ENCODE data around the gene PRKN. TPM values are rescaled to one million over a fixed set of nuclear protein-coding genes. Genes with fewer than 3 reads are reported as not detected.

The PRKN gene
- total RNA-seq, 6 experiments from 2014 or later = 0.32 TPM; not detected in 5

DNA sequence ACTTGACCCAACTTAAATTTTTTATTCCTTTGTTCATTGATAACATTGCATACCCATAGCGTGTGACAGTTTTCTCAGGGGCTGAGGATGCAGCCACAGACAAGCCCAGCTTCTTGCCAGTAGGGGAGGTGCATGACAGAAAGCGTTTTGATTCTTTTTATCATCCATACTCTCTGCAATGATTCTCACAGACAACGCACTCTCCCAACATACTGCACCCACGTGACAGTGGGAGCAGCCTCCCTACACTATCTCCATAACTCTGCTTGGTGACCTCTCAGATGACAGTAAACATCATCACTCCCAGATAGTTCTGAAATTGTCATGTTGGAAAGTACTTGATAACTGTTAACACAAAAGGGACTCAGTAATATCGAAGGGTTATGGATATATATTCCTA, 972.5 kb downstream of the PRKN start:
- H3K27me3 Mint-ChIP-seq (ENCODE audit: insufficient read depth) = no peaks in the 10 kb centered on the region
- TF ChIP-seq CTCF (IDR thresholded peaks at IDR 0.05) = no peak
- no peaks in the 10 kb centered on the region for H3K4me1 Mint-ChIP-seq (ENCODE audit: low read depth)
- no peaks in the 10 kb centered on the region for H3K36me3 Mint-ChIP-seq (ENCODE audit: low read depth)
- H3K27ac Mint-ChIP-seq = no peak overlapping the region
- no peak for DNase-seq
- H3K9me3 Mint-ChIP-seq = peaks cover 19% of the 10 kb centered on the region
- H3K4me3 Mint-ChIP-seq = no peak overlapping the region

GRCh38 chr6:161750686-161751085, 976.9 kb downstream of the PRKN start:
- H3K4me1 Mint-ChIP-seq (ENCODE audit: low read depth) = no peaks in the 10 kb centered on the region
- H3K27me3 Mint-ChIP-seq (ENCODE audit: insufficient read depth) = no peaks in the 10 kb centered on the region; the same call in 1 of the 2 replicates
- no peak for TF ChIP-seq CTCF (IDR thresholded peaks at IDR 0.05)
- peaks cover 14% of the 10 kb centered on the region for H3K9me3 Mint-ChIP-seq
- no peak overlapping the region for H3K4me3 Mint-ChIP-seq
- H3K27ac Mint-ChIP-seq = no peak overlapping the region
- no peak for DNase-seq
- H3K36me3 Mint-ChIP-seq (ENCODE audit: low read depth) = no peaks in the 10 kb centered on the region

DNA sequence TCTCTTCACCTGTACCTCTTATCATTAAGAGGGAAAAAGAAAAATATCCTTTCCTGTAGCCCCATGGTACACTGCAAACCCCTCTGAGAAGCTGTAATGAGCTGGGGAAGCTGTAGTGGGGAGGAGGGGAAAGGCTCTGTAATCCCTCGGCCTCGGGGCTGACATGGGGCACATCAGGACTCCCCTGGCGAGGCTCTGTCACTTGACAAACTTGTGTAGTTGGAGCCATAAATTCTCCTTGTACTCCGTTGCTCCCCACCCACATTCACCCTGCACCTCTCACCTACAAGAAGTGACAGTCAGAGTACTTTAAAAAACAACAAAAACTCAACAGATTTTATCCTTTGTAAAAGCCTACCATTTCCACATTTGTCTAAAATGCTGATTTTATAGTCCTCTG, 978.0 kb downstream of the PRKN start:
- Mint-ChIP-seq H3K27me3 (ENCODE audit: insufficient read depth) (peaks cover 2% of the 10 kb centered on the region; the same call in 1 of the 2 replicates), H3K36me3 (ENCODE audit: low read depth) (no peaks in the 10 kb centered on the region), H3K9me3 (peaks cover 17% of the 10 kb centered on the region), H3K27ac (no peak overlapping the region), H3K4me3 (no peak overlapping the region), H3K4me1 (ENCODE audit: low read depth) (no peaks in the 10 kb centered on the region)
- no peak for DNase-seq
- TF ChIP-seq CTCF (IDR thresholded peaks at IDR 0.05) = no peak

DNA sequence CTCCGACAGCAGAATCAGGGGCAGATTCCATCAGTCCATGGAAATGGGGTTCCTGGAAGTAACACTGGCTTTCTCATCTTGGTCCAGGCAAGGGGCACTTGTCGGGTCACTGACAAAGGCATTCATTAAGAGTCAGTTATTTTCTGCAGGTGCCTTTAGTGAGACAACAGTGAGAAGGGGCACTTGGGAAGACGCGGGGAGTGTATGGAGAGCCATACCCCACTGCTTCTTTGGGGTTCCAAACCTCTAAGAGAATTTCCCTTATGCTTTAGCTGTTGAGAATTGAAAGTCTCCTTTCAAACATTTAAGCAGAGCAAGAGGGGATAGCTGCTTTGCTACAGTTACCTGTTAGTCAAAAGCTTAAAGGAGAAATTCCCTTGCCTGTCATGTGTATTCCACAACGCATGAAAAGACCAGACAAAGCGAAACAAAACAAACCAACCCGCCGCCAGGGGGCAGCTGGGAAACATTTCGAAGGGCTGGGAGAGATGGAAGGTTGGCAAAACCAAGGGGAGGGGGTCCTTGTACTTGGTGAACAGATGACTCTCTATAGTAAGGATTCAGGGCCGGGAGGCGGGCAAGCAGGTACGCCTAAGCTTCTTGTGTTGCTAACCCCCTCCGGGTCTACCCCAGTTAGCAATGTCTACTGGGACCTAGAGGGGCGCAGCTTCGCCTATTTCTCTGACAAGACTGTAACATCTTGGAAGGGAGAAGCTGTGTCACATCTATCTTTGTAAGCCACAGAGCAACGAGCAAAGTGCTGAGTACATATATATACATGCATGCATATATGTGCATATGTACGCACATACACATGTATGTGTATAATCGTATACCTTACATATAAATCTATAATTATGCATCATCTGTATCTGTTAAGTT, 978.8 kb downstream of the PRKN start:
- no peak for DNase-seq
- H3K36me3 Mint-ChIP-seq (ENCODE audit: low read depth) = no peaks in the 10 kb centered on the region
- H3K27me3 Mint-ChIP-seq (ENCODE audit: insufficient read depth) = peaks cover 2% of the 10 kb centered on the region; the same call in 1 of the 2 replicates
- H3K9me3 Mint-ChIP-seq = peaks cover 21% of the 10 kb centered on the region
- H3K4me1 Mint-ChIP-seq (ENCODE audit: low read depth) = no peaks in the 10 kb centered on the region
- no peak overlapping the region for H3K27ac Mint-ChIP-seq
- no peak overlapping the region for H3K4me3 Mint-ChIP-seq
- peak; percentile 39 for TF ChIP-seq CTCF (IDR thresholded peaks at IDR 0.05)

DNA sequence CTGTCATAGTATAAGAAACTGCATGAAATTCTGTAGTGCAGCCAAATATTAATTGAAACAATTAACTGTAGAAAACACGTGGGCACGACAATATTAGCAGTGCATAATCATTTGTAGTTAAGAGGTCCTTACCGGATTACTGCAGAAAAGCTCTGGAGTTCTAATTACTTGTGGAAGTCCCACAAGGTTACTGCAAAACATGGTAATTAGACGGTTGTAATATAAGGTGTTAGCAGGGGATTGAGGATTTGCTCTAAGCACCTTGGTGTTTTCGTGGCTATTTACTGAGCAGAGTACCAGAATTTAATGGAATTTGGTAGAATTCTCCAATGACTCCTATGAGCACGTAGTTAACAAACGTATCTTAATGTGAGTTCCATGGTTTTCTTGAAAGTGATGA, 980.1 kb downstream of the PRKN start:
- Mint-ChIP-seq H3K9me3 (peaks cover 31% of the 10 kb centered on the region), H3K4me1 (ENCODE audit: low read depth) (no peaks in the 10 kb centered on the region), H3K36me3 (ENCODE audit: low read depth) (no peaks in the 10 kb centered on the region), H3K27me3 (ENCODE audit: insufficient read depth) (peaks cover 2% of the 10 kb centered on the region; the same call in 1 of the 2 replicates), H3K27ac (no peak overlapping the region), H3K4me3 (no peak overlapping the region)
- no peak for TF ChIP-seq CTCF (IDR thresholded peaks at IDR 0.05)
- no peak for DNase-seq
